Upper lobe of left lung (tissue), 6 donors: ENCODE measurements around the gene IDH3A. TPM values are rescaled to one million over a fixed set of nuclear protein-coding genes. Genes with fewer than 3 reads are reported as not detected.

Experiments
- ATAC-seq, 2 donors: fragments of 200-7000 bp; cut with Tn5 transposase; one replicate each; pipeline ENCODE4 v1.9.1; 2022; ENCODE audit warnings: mild to moderate bottlenecking in 2 of 2, moderate library complexity in 2 of 2; ENCODE audit not compliant: low FRiP score in 2 of 2
- DNase-seq, 2 donors: peaks; one replicate each; pipeline ENCODE4 v3.0.0-alpha.2; 2019 to 2020
- H3K27ac ChIP-seq, 4 donors: fragments of 200-600 bp; sonication (generic); one replicate each; pipeline ENCODE4 v1.5.1; 2016 to 2019
- H3K27me3 ChIP-seq, 4 donors: fragments of 200-600 bp; sonication (generic); one replicate each; pipeline ENCODE4 v1.5.1; 2017 to 2019
- H3K36me3 ChIP-seq, 4 donors: fragments of 200-600 bp; sonication (generic); one replicate each; pipeline ENCODE4 v1.5.1; 2016 to 2019
- H3K4me1 ChIP-seq, 4 donors: fragments of 200-600 bp; sonication (generic); one replicate each; pipeline ENCODE4 v1.5.1; 2018 to 2019
- H3K4me3 ChIP-seq, 4 donors: fragments of 200-600 bp; sonication (generic); one replicate each; pipeline ENCODE4 v1.5.1; 2017 to 2019; ENCODE audit warnings: mild to moderate bottlenecking in 2 of 4, moderate library complexity in 1 of 4
- H3K9me3 ChIP-seq, 4 donors: fragments of 200-600 bp; sonication (generic); one replicate each; pipeline ENCODE4 v1.5.1; 2018 to 2019
- EP300 ChIP-seq, 4 donors: sonication (generic); formaldehyde crosslinking; IDR thresholded peaks; one replicate each; pipeline ENCODE4 v1.5.1; 2017; ENCODE audit warnings: antibody characterized with exemption in 4 of 4, control low read depth in 2 of 4
- POLR2A ChIP-seq, 4 donors: fragments of 450-650 bp; IDR thresholded peaks; one replicate each; pipeline ENCODE4 v1.5.1; 2016 to 2017; ENCODE audit warnings: antibody characterized with exemption in 4 of 4, mild to moderate bottlenecking in 2 of 4
- POLR2AphosphoS5 ChIP-seq, 2 donors: sonication (generic); formaldehyde crosslinking; IDR thresholded peaks; one replicate each; pipeline ENCODE4 v1.5.1; 2017; ENCODE audit warnings: antibody characterized with exemption in 2 of 2
- WGBS, 2 donors: methylation state at CpG; one replicate each; pipeline ENCODE4 v1.1.5; 2017 to 2018; 5-methylcytosine and 5-hydroxymethylcytosine counted together
- total RNA-seq, 6 donors: library from RNA; depleted of rRNA in 4 of 6; stranded (reverse); fragments of >200 nt in 4 of 6; gene quantifications; one replicate each; pipeline versions ENCODE4 v1.1.0 to v1.2.1, GENCODE V29; 2016 to 2021
- TF ChIP-seq, protein P1 (sequence below), 6 experiments: fragments of 450-650 bp in 4 of 6; fragments of 200-600 bp in 2 of 6; sonication (generic) in 2 of 6; IDR thresholded peaks; one replicate each; pipeline ENCODE4 v1.5.1; 2016 to 2019; ENCODE audit warnings: antibody characterized with exemption in 6 of 6
- donor health status: DM: no; HTN: no; CAD: no; lungs with moderate emphysema.
- donor health status: DM: no; HTN: yes; CAD: no; lungs with severe emphysema.

IDH3A gene
- total RNA-seq, 6 donors from 2014 or later, result 17.5 to 80.1 (median 48.2) TPM

DNA sequence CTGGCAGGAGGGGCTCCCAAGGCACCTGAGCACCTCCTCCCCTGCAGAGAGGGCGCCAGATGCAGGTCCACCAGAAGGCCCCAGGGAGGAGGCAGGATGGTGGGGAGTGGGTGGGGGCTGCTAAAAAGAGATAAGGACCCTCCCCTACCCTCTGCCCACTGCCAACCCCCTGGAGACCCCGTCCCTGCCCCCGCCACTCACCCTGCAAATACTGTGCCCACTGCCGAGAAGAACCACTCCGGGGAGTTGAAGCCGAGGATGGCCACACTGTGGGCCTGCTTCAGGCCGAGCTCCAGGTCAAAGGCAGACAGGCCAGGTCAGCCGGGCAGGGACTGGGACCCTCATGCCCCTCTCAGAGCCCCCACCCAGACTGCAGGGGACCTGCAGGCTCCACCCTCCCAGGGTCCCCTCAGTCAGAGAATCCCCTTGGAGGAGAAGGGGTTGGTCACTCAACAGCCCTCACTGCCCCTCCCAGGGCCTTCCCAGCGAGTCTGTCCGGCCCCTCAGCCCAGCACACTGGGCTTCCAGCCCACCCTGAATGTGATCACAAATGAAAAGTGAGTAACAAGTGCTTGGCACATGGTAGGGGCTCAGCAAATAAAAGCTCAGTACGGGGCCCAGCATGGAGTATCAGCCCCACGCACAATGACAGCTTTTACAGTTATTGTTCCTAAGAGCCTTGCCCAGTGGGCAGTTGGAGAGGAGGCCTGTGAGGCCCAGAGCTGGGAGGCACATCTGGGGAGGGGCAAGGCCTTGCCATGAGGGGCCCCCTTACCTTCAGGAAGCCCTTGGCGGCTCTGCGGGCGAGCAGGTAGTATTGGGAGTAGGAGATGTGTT, 44.8 kb downstream of the IDH3A start:
- peak in 1 of 2 donors; percentile 28 for ATAC-seq
- TF ChIP-seq POLR2AphosphoS5 (IDR thresholded peaks at IDR 0.05), result no peak
- TF ChIP-seq, protein P1, sequence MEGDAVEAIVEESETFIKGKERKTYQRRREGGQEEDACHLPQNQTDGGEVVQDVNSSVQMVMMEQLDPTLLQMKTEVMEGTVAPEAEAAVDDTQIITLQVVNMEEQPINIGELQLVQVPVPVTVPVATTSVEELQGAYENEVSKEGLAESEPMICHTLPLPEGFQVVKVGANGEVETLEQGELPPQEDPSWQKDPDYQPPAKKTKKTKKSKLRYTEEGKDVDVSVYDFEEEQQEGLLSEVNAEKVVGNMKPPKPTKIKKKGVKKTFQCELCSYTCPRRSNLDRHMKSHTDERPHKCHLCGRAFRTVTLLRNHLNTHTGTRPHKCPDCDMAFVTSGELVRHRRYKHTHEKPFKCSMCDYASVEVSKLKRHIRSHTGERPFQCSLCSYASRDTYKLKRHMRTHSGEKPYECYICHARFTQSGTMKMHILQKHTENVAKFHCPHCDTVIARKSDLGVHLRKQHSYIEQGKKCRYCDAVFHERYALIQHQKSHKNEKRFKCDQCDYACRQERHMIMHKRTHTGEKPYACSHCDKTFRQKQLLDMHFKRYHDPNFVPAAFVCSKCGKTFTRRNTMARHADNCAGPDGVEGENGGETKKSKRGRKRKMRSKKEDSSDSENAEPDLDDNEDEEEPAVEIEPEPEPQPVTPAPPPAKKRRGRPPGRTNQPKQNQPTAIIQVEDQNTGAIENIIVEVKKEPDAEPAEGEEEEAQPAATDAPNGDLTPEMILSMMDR (IDR thresholded peaks at IDR 0.05), result no peak
- TF ChIP-seq POLR2A (IDR thresholded peaks at IDR 0.05), result no peak
- no peak for TF ChIP-seq EP300 (IDR thresholded peaks at IDR 0.05)
- no peak overlapping the region for H3K27ac ChIP-seq
- no peaks in the 10 kb centered on the region for H3K27me3 ChIP-seq
- no peaks in the 10 kb centered on the region for H3K9me3 ChIP-seq
- no peak overlapping the region for H3K4me3 ChIP-seq
- peak in 1 of 2 donors; percentile 38 for DNase-seq
- WGBS, 2 donors, result 76 to 96% methylated on average over 4 to 15 of the region's 15 CpGs
- H3K36me3 ChIP-seq, result no peaks in the 10 kb centered on the region
- no peaks in the 10 kb centered on the region for H3K4me1 ChIP-seq

GRCh38 chr15:78194568-78194925, 45.4 kb downstream of the IDH3A start:
- no peak for TF ChIP-seq POLR2AphosphoS5 (IDR thresholded peaks at IDR 0.05)
- TF ChIP-seq POLR2A (IDR thresholded peaks at IDR 0.05), result no peak
- TF ChIP-seq EP300 (IDR thresholded peaks at IDR 0.05), result no peak
- TF ChIP-seq, protein P1 (IDR thresholded peaks at IDR 0.05), result no peak
- Histone ChIP-seq H3K9me3 (no peaks in the 10 kb centered on the region), H3K27me3 (no peaks in the 10 kb centered on the region), H3K36me3 (no peaks in the 10 kb centered on the region), H3K4me1 (no peaks in the 10 kb centered on the region), H3K27ac (no peak overlapping the region), H3K4me3 (no peak overlapping the region)
- DNase-seq (peak in 1 of 2 donors; percentile 75), ATAC-seq (peak; percentile 20 to 36)
- 91 to 94% methylated on average over 12 to 15 of the region's 15 CpGs for WGBS, 2 donors

DNA sequence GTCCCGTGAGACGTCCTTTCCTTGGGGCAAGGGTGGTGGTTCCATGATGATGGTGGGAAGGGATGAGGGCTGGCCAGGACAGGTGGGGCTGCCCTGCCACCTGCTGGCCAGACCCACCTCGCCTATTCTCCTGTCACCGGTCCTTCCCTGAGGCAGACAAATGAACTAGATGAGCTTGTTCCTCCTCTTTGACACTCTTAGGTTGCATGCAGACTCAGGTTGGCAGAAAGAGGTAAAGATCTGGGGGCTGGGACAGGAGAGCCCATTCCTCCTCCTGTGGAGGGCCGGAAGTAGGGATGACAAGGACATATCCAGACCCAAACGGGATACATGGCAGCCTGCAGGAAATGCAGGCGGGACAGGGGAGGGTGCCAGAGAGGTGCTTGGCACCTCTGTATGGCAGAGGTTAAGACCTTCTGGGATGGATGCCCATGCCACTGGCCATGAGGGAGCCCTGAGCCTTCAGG, 46.6 kb downstream of the IDH3A start:
- H3K36me3 ChIP-seq, result no peaks in the 10 kb centered on the region
- no peaks in the 10 kb centered on the region for H3K9me3 ChIP-seq
- 25 to 29% methylated on average over 7 of the region's 7 CpGs for WGBS, 2 donors
- no peaks in the 10 kb centered on the region for H3K27me3 ChIP-seq
- TF ChIP-seq POLR2A (IDR thresholded peaks at IDR 0.05) (no peak), POLR2AphosphoS5 (IDR thresholded peaks at IDR 0.05) (no peak), EP300 (IDR thresholded peaks at IDR 0.05) (no peak)
- TF ChIP-seq, protein P1 (IDR thresholded peaks at IDR 0.05), result peak; percentile 62 to 83 (median 72)
- no peak overlapping the region for H3K27ac ChIP-seq
- no peaks in the 10 kb centered on the region for H3K4me1 ChIP-seq
- no peak overlapping the region for H3K4me3 ChIP-seq
- ATAC-seq, result peak; percentile 61 to 65
- peak; percentile 41 to 58 for DNase-seq

DNA sequence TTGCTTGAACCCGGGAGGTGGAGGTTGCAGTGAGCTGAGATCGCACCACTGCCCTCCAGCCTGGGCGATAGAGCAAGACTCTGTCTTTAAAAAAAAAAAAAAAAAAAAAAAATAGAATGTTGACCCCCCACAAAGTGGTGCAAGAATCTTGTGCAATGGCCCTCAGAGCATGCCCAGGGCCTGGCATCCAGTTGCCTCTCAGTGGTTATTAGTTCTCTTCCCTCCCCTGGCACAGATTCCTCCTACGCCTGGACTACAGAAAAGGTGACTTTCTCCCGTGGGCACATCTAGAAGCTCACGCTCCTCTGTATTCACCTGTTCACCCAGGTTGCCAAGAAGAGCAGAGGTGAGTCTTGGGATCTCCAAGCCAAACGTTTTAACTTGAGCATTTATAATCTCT, 48.5 kb downstream of the IDH3A start:
- H3K27me3 ChIP-seq, result no peaks in the 10 kb centered on the region

More for the DNA sequence above, 48.5 kb downstream of the IDH3A start:
- no peak for ATAC-seq
- no peak overlapping the region for H3K4me3 ChIP-seq
- no peaks in the 10 kb centered on the region for H3K36me3 ChIP-seq
- TF ChIP-seq, protein P1 (IDR thresholded peaks at IDR 0.05), result no peak
- no peak for TF ChIP-seq POLR2AphosphoS5 (IDR thresholded peaks at IDR 0.05)
- TF ChIP-seq EP300 (IDR thresholded peaks at IDR 0.05), result no peak
- TF ChIP-seq POLR2A (IDR thresholded peaks at IDR 0.05), result no peak
- no peak overlapping the region for H3K27ac ChIP-seq
- no peaks in the 10 kb centered on the region for H3K9me3 ChIP-seq
- DNase-seq, result peak in 1 of 2 donors; percentile 11
- no peaks in the 10 kb centered on the region for H3K4me1 ChIP-seq
- WGBS, 2 donors, result 62 to 64% methylated on average over 7 of the region's 7 CpGs
